22Rv1 (cell line): ENCODE results near the gene CHMP2A.

ENCODE experiments used
- ZFX ChIP-seq: fragments of 450-650 bp; IDR thresholded peaks from 2 replicates; pipeline ENCODE4 v1.6.1; 2017; ENCODE audit warnings: antibody characterized with exemption, borderline replicate concordance
- TF ChIP-seq, protein P1 (sequence below): fragments of 450-650 bp; IDR thresholded peaks from 2 replicates; pipeline ENCODE4 v1.5.1; 2017; ENCODE audit warnings: mild to moderate bottlenecking

DNA sequence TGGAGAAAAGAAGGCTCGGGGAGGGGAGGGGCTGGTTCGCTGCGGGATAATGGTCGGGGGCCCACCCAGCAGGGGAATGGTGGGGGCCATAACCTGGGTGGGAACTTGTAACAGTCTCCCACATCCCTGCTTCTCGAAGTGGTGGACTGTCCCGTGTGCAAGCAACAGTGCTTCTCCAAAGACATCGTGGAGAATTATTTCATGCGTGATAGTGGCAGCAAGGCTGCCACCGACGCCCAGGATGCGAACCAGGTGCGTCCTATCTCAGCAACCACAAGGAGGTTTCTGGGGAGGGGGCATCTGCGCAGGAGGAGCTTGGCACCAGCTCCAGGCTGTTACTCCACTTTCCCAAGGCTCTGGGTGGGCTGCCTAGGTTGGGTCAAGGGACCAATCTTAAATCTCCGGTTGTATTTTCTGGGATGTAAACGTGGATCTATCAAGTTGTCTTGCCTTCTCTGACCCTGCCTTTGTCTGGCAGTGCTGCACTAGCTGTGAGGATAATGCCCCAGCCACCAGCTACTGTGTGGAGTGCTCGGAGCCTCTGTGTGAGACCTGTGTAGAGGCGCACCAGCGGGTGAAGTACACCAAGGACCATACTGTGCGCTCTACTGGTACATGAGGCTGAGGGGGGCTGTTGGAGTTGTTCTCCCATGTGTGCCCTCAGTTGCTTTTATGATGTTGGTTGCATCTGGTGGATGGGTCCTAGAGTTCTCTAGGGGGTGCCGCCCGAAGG lies 9.5 kb downstream of the CHMP2A start:
- TF ChIP-seq ZFX = no peak
- TF ChIP-seq, protein P1, sequence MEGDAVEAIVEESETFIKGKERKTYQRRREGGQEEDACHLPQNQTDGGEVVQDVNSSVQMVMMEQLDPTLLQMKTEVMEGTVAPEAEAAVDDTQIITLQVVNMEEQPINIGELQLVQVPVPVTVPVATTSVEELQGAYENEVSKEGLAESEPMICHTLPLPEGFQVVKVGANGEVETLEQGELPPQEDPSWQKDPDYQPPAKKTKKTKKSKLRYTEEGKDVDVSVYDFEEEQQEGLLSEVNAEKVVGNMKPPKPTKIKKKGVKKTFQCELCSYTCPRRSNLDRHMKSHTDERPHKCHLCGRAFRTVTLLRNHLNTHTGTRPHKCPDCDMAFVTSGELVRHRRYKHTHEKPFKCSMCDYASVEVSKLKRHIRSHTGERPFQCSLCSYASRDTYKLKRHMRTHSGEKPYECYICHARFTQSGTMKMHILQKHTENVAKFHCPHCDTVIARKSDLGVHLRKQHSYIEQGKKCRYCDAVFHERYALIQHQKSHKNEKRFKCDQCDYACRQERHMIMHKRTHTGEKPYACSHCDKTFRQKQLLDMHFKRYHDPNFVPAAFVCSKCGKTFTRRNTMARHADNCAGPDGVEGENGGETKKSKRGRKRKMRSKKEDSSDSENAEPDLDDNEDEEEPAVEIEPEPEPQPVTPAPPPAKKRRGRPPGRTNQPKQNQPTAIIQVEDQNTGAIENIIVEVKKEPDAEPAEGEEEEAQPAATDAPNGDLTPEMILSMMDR = no peak
